ENCODE data around the gene KCNS3. TPM values are rescaled to one million over a fixed set of nuclear protein-coding genes. Genes with fewer than 3 reads are reported as not detected.

Gene KCNS3
- total and polyA plus RNA-seq, 2 of the 13 experiments (the other 11 are each of a cell fraction or from before 2014, with no cell fraction given) = not detected

- no peak for TF ChIP-seq TRIM22 (IDR thresholded peaks at IDR 0.05)
- peak; percentile 74 for TF ChIP-seq STAG1 (CRISPR knock-in tag; IDR thresholded peaks at IDR 0.05)
- TF ChIP-seq GRHL1 (CRISPR knock-in tag; conservative IDR thresholded peaks at IDR 0.05) = no peak
- no peak for TF ChIP-seq PLRG1 (conservative IDR thresholded peaks at IDR 0.05)
- no peak for TF ChIP-seq TOE1 (CRISPR knock-in tag; IDR thresholded peaks at IDR 0.05)
- no peak for TF ChIP-seq SNRNP70 (IDR thresholded peaks at IDR 0.05; ENCODE audit: low read depth, low read length)
- peak; percentile 71; the same call in 1 of the 2 replicates for TF ChIP-seq ELF3 (CRISPR knock-in tag; IDR thresholded peaks at IDR 0.05)
- TF ChIP-seq ZNF724P (CRISPR knock-in tag; IDR thresholded peaks at IDR 0.05; ENCODE audit: borderline replicate concordance) = no peak
- TF ChIP-seq NR2C2 (CRISPR knock-in tag; IDR thresholded peaks at IDR 0.05; ENCODE audit: borderline replicate concordance) = no peak
- no peak for TF ChIP-seq REST (IDR thresholded peaks at IDR 0.05; ENCODE audit: borderline replicate concordance in 1 of 2, low read depth in 1 of 2, low read length in 2 of 2)
- TF ChIP-seq TBX3 (IDR thresholded peaks at IDR 0.05; ENCODE audit: borderline replicate concordance) = no peak
- TF ChIP-seq ZSCAN22 (CRISPR knock-in tag; IDR thresholded peaks at IDR 0.05) = no peak
- no peak for TF ChIP-seq EZH2 (conservative IDR thresholded peaks at IDR 0.05; ENCODE audit: low read depth, low read length)
- no peak for TF ChIP-seq NFE2L1 (CRISPR knock-in tag; IDR thresholded peaks at IDR 0.05; ENCODE audit: borderline replicate concordance)
- no peak for TF ChIP-seq ZNF773 (CRISPR knock-in tag; IDR thresholded peaks at IDR 0.05; ENCODE audit: borderline replicate concordance)
- TF ChIP-seq ISX (CRISPR knock-in tag; conservative IDR thresholded peaks at IDR 0.05) = no peak
- TF ChIP-seq CHD4 (IDR thresholded peaks at IDR 0.05; ENCODE audit: borderline replicate concordance, low read length) = no peak
- no peak for TF ChIP-seq POLR2G (IDR thresholded peaks at IDR 0.05; ENCODE audit: low read depth, low read length)
- no peak for TF ChIP-seq ZFP41 (CRISPR knock-in tag; IDR thresholded peaks at IDR 0.05; ENCODE audit: borderline replicate concordance)
- TF ChIP-seq PBX3 (CRISPR knock-in tag; IDR thresholded peaks at IDR 0.05; ENCODE audit: borderline replicate concordance) = no peak; the same call in 1 of the 2 replicates
These were observed 48.1 kb upstream of the KCNS3 start (continued) for GRCh38 chr2:17830053-17831034.
